HepG2 (cell line): ENCODE results near the gene GRID1. TPM values are rescaled to one million over a fixed set of nuclear protein-coding genes. Genes with fewer than 3 reads are reported as not detected.

ENCODE experiments used
- BCL3 ChIP-seq: sonication (generic); formaldehyde crosslinking; IDR thresholded peaks from 2 replicates; pipeline ENCODE4 v1.5.1; 2020; ENCODE audit warnings: mild to moderate bottlenecking, missing genetic modification reagents, moderate library complexity
- CHD4 ChIP-seq: fragments of 200-600 bp; sonication (generic); IDR thresholded peaks from 2 replicates; pipeline ENCODE4 v1.7.0; 2017; ENCODE audit warnings: mild to moderate bottlenecking, low read length, borderline replicate concordance
- E2F5 ChIP-seq: sonication (generic); formaldehyde crosslinking; conservative IDR thresholded peaks from 2 replicates; pipeline ENCODE4 v1.4.0; 2020; ENCODE audit warnings: missing genetic modification reagents
- ELF3 ChIP-seq: IDR thresholded peaks from 2 replicates; pipeline ENCODE4 v1.6.1; 2016; ENCODE audit warnings: missing genetic modification reagents, missing compliant biosample characterization
- FOXJ3 ChIP-seq: sonication (generic); formaldehyde crosslinking; IDR thresholded peaks from 2 replicates; pipeline ENCODE4 v1.4.0; 2020; ENCODE audit warnings: missing genetic modification reagents, mild to moderate bottlenecking, borderline replicate concordance
- GATAD1 ChIP-seq: IDR thresholded peaks from 2 replicates; pipeline ENCODE4 v1.6.1; 2016; ENCODE audit warnings: missing genetic modification reagents, missing compliant biosample characterization
- GTF2F1 ChIP-seq: fragments of 150-350 bp; IDR thresholded peaks from 2 replicates; pipeline ENCODE4 v1.6.1; 2014; ENCODE audit warnings: low read length
- HOXA9 ChIP-seq: sonication (generic); formaldehyde crosslinking; IDR thresholded peaks from 2 replicates; pipeline ENCODE4 v1.8.1; 2022; ENCODE audit warnings: missing genetic modification reagents, mild to moderate bottlenecking, moderate library complexity, borderline replicate concordance
- IKZF1 ChIP-seq: fragments of 450-650 bp; IDR thresholded peaks from 2 replicates; pipeline ENCODE4 v1.7.1; 2016
- KDM6A ChIP-seq: IDR thresholded peaks from 2 replicates; pipeline ENCODE4 v1.6.1; 2016; ENCODE audit warnings: low read depth
- TRIM22 ChIP-seq: fragments of 450-650 bp; IDR thresholded peaks from 2 replicates; pipeline ENCODE4 v1.6.1; 2017
- XBP1 ChIP-seq: sonication (generic); formaldehyde crosslinking; IDR thresholded peaks from 2 replicates; pipeline ENCODE4 v1.5.0; 2020; ENCODE audit warnings: missing genetic modification reagents
- ZNF563 ChIP-seq: sonication (generic); formaldehyde crosslinking; IDR thresholded peaks from 2 replicates; pipeline ENCODE4 v1.8.0; 2022; ENCODE audit warnings: mild to moderate bottlenecking, moderate library complexity, missing genetic modification reagents
- ZNF567 ChIP-seq: sonication (generic); formaldehyde crosslinking; IDR thresholded peaks from 2 replicates; pipeline ENCODE4 v1.8.1; 2023; ENCODE audit warnings: mild to moderate bottlenecking, missing genetic modification reagents, borderline replicate concordance
- ZSCAN22 ChIP-seq: sonication (generic); formaldehyde crosslinking; IDR thresholded peaks from 2 replicates; pipeline ENCODE4 v1.4.0; 2020; ENCODE audit warnings: mild to moderate bottlenecking, missing genetic modification reagents
- ZSCAN30 ChIP-seq: sonication (generic); formaldehyde crosslinking; IDR thresholded peaks from 2 replicates; pipeline ENCODE4 v1.5.0; 2020; ENCODE audit warnings: mild to moderate bottlenecking, missing genetic modification reagents
- polyA plus RNA-seq, 8 experiments: library from polyadenylated mRNA; depleted of rRNA in 3 of 8; stranded (reverse) in 7 of 8; unstranded in 1 of 8; fragments of >200 nt; fragmentation: Illumina TruSeq in 4 of 8; extraction: Trizol in 4 of 8; gene quantifications; 2 replicates each; pipeline versions ENCODE4 v1.2.1 to v1.2.3, GENCODE V29; 2011 to 2016; ENCODE audit warnings: low read depth in 4 of 8, missing spikeins in 1 of 8, mixed read lengths in 1 of 8; ENCODE audit not compliant: insufficient read depth in 1 of 8
- total RNA-seq, 5 experiments: library from RNA; depleted of rRNA; stranded (reverse); fragments of >200 nt; fragmentation: Illumina TruSeq; extraction: Trizol; gene quantifications; 2 replicates each; pipeline ENCODE4 v1.2.3, GENCODE V29; 2016; ENCODE audit warnings: low read depth in 1 of 5
- TF ChIP-seq, protein P1 (sequence below): sonication (generic); formaldehyde crosslinking; conservative IDR thresholded peaks from 2 replicates; pipeline ENCODE4 v1.8.0; 2022; ENCODE audit warnings: mild to moderate bottlenecking, moderate library complexity, missing genetic modification reagents
- TF ChIP-seq, protein P2 (sequence below): sonication (generic); formaldehyde crosslinking; conservative IDR thresholded peaks from 2 replicates; pipeline ENCODE4 v1.8.0; 2022; ENCODE audit warnings: low read depth, missing genetic modification reagents
- TF ChIP-seq, protein P3 (sequence below): sonication (generic); formaldehyde crosslinking; IDR thresholded peaks from 2 replicates; pipeline ENCODE4 v1.8.1; 2023; ENCODE audit warnings: mild to moderate bottlenecking, missing genetic modification reagents, borderline replicate concordance

The GRID1 gene
- total and polyA plus RNA-seq, 2 of the 13 experiments (the other 11 are each of a cell fraction or from before 2014, with no cell fraction given), result 0.05 TPM; not detected in 1

GRCh38 chr10:86399879-86400704, 33.5 kb upstream of the GRID1 start (continued):
- TF ChIP-seq HOXA9 (0 out of 2 replicates have a peak, but pooled peaks have one; percentile 38), TRIM22 (no peak), BCL3 (CRISPR knock-in tag) (peak; percentile 78; the same call in 1 of the 2 replicates), ZNF563 (no peak), IKZF1 (no peak), FOXJ3 (peak; percentile 40; the same call in 1 of the 2 replicates), CHD4 (no peak), E2F5 (CRISPR knock-in tag) (0 out of 2 replicates have a peak, but pooled peaks have one; percentile 50), ELF3 (peak; percentile 72), KDM6A (CRISPR knock-in tag) (no peak), ZNF567 (CRISPR knock-in tag) (0 out of 2 replicates have a peak, but pooled peaks have one; percentile 91), GTF2F1 (no peak), GATAD1 (CRISPR knock-in tag) (peak; percentile 69; the same call in 1 of the 2 replicates), ZSCAN30 (CRISPR knock-in tag) (peak; percentile 55; the same call in 1 of the 2 replicates), ZSCAN22 (0 out of 2 replicates have a peak, but pooled peaks have one; percentile 68), XBP1 (CRISPR knock-in tag) (no peak)
- TF ChIP-seq, protein P1, sequence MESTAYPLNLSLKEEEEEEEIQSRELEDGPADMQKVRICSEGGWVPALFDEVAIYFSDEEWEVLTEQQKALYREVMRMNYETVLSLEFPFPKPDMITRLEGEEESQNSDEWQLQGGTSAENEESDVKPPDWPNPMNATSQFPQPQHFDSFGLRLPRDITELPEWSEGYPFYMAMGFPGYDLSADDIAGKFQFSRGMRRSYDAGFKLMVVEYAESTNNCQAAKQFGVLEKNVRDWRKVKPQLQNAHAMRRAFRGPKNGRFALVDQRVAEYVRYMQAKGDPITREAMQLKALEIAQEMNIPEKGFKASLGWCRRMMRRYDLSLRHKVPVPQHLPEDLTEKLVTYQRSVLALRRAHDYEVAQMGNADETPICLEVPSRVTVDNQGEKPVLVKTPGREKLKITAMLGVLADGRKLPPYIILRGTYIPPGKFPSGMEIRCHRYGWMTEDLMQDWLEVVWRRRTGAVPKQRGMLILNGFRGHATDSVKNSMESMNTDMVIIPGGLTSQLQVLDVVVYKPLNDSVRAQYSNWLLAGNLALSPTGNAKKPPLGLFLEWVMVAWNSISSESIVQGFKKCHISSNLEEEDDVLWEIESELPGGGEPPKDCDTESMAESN (CRISPR knock-in tag), result peak; percentile 88
- TF ChIP-seq, protein P2, sequence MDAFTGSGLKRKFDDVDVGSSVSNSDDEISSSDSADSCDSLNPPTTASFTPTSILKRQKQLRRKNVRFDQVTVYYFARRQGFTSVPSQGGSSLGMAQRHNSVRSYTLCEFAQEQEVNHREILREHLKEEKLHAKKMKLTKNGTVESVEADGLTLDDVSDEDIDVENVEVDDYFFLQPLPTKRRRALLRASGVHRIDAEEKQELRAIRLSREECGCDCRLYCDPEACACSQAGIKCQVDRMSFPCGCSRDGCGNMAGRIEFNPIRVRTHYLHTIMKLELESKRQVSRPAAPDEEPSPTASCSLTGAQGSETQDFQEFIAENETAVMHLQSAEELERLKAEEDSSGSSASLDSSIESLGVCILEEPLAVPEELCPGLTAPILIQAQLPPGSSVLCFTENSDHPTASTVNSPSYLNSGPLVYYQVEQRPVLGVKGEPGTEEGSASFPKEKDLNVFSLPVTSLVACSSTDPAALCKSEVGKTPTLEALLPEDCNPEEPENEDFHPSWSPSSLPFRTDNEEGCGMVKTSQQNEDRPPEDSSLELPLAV (CRISPR knock-in tag), result no peak
- TF ChIP-seq, protein P3, sequence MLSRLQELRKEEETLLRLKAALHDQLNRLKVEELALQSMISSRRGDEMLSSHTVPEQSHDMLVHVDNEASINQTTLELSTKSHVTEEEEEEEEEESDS (CRISPR knock-in tag), result no peak
